HEK293 (cell line): ENCODE data around the gene RCSD1.

Source experiments
- CTCF ChIA-PET: fragments of 350-600 bp; formaldehyde crosslinking; extraction: SDS; loops from one replicate; lab custom pipeline; 2021; ENCODE audit warnings: antibody characterized with exemption; lab: Yijun Ruan, JAX
- POLR2A ChIA-PET: fragments of 300-600 bp; formaldehyde crosslinking; extraction: SDS; loops from one replicate; lab custom pipeline; 2020; ENCODE audit warnings: antibody characterized with exemption, inconsistent platforms; lab: Yijun Ruan, JAX
- H3K27ac ChIP-seq: fragments of 200-500 bp; sonication (Bioruptor generic); 2 replicates; pipeline ENCODE4 v1.5.1; 2014; ENCODE audit warnings: low read depth, low read length, control low read depth, inconsistent platforms; ENCODE audit errors: extremely low read depth
- H3K36me3 ChIP-seq, 2 experiments: fragments of 200-500 bp in 1 of 2; sonication (Bioruptor generic) in 1 of 2; 1 replicate in 1 of 2; 2 replicates in 1 of 2; pipeline ENCODE4 v1.5.1; 2014 to 2017; ENCODE audit warnings: inconsistent platforms in 2 of 2, low read length in 2 of 2; ENCODE audit not compliant: control insufficient read depth in 2 of 2, insufficient read depth in 1 of 2
- H3K4me1 ChIP-seq: fragments of 200-500 bp; sonication (Bioruptor generic); 2 replicates; pipeline ENCODE4 v1.5.1; 2014; ENCODE audit warnings: mild to moderate bottlenecking, low read length, inconsistent platforms; ENCODE audit not compliant: control insufficient read depth, insufficient read depth
- H3K4me3 ChIP-seq: 2 replicates; pipeline ENCODE4 v1.5.1; 2011; ENCODE audit warnings: low read depth, mild to moderate bottlenecking, control low read depth, low read length, moderate library complexity
- H3K9me3 ChIP-seq: fragments of 200-500 bp; sonication (Bioruptor generic); 2 replicates; pipeline ENCODE4 v1.5.1; 2014; ENCODE audit warnings: low read depth, low read length, inconsistent platforms; ENCODE audit not compliant: control insufficient read depth, insufficient read depth
- GLI4 ChIP-seq: fragments of 450-650 bp; formaldehyde crosslinking; IDR thresholded peaks from 2 replicates; pipeline ENCODE4 v1.5.1; 2016; ENCODE audit warnings: missing biosample characterization, missing genetic modification characterization
- IKZF3 ChIP-seq: fragments of 450-650 bp; IDR thresholded peaks from 2 replicates; pipeline ENCODE4 v1.5.0; 2018; ENCODE audit warnings: missing biosample characterization, mild to moderate bottlenecking, missing genetic modification characterization, moderate library complexity
- ZBTB21 ChIP-seq: fragments of 450-650 bp; formaldehyde crosslinking; IDR thresholded peaks from 2 replicates; pipeline ENCODE4 v1.5.1; 2017; ENCODE audit warnings: missing biosample characterization, missing genetic modification characterization
- ZFP37 ChIP-seq: fragments of 450-650 bp; formaldehyde crosslinking; IDR thresholded peaks from 2 replicates; pipeline ENCODE4 v1.5.1; 2016; ENCODE audit warnings: missing biosample characterization, missing genetic modification characterization
- ZNF169 ChIP-seq: fragments of 450-650 bp; formaldehyde crosslinking; IDR thresholded peaks from 2 replicates; pipeline ENCODE4 v1.5.1; 2016; ENCODE audit warnings: missing biosample characterization, missing genetic modification characterization
- ZNF24 ChIP-seq: fragments of 450-650 bp; formaldehyde crosslinking; IDR thresholded peaks from 2 replicates; pipeline ENCODE4 v1.5.1; 2016; ENCODE audit warnings: missing biosample characterization, missing genetic modification characterization
- ZNF335 ChIP-seq: fragments of 450-650 bp; formaldehyde crosslinking; conservative IDR thresholded peaks from 2 replicates; pipeline ENCODE4 v1.5.1; 2016; ENCODE audit warnings: missing biosample characterization, missing genetic modification characterization
- ZNF529 ChIP-seq: fragments of 450-650 bp; formaldehyde crosslinking; IDR thresholded peaks from 2 replicates; pipeline ENCODE4 v1.5.1; 2017; ENCODE audit warnings: missing genetic modification characterization, missing biosample characterization; ENCODE audit not compliant: insufficient replicate concordance
- ZNF548 ChIP-seq: fragments of 450-650 bp; formaldehyde crosslinking; IDR thresholded peaks from 2 replicates; pipeline ENCODE4 v1.5.1; 2016; ENCODE audit warnings: missing biosample characterization, missing genetic modification characterization
- ZNF561 ChIP-seq: fragments of 450-650 bp; IDR thresholded peaks from 2 replicates; pipeline ENCODE4 v1.5.1; 2018; ENCODE audit warnings: missing biosample characterization, missing genetic modification characterization, borderline replicate concordance
- ZNF610 ChIP-seq: fragments of 450-650 bp; formaldehyde crosslinking; IDR thresholded peaks from 2 replicates; pipeline ENCODE4 v1.5.1; 2016; ENCODE audit warnings: missing biosample characterization, missing genetic modification characterization, borderline replicate concordance
- ZNF658 ChIP-seq: fragments of 450-650 bp; formaldehyde crosslinking; IDR thresholded peaks from 2 replicates; pipeline ENCODE4; 2016; ENCODE audit warnings: missing biosample characterization, missing genetic modification characterization
- ZNF660 ChIP-seq: fragments of 450-650 bp; IDR thresholded peaks from 2 replicates; pipeline ENCODE4 v1.5.1; 2018; ENCODE audit warnings: missing biosample characterization, mild to moderate bottlenecking, missing genetic modification characterization
- ZNF664 ChIP-seq: fragments of 450-650 bp; formaldehyde crosslinking; IDR thresholded peaks from 2 replicates; pipeline ENCODE4 v1.5.1; 2016; ENCODE audit warnings: missing biosample characterization, missing genetic modification characterization
- ZNF76 ChIP-seq: fragments of 450-650 bp; formaldehyde crosslinking; IDR thresholded peaks from 2 replicates; pipeline ENCODE4; 2016; ENCODE audit warnings: low read depth, missing biosample characterization, missing genetic modification characterization, borderline replicate concordance
- ZNF777 ChIP-seq: fragments of 450-650 bp; formaldehyde crosslinking; IDR thresholded peaks from 2 replicates; pipeline ENCODE4 v1.5.1; 2017; ENCODE audit warnings: missing biosample characterization, missing genetic modification characterization, borderline replicate concordance
- ZNF791 ChIP-seq: fragments of 450-650 bp; formaldehyde crosslinking; IDR thresholded peaks from 2 replicates; pipeline ENCODE4 v1.5.1; 2016; ENCODE audit warnings: missing biosample characterization, missing genetic modification characterization
- TF ChIP-seq, protein P1 (sequence below): fragments of 450-650 bp; formaldehyde crosslinking; IDR thresholded peaks from 2 replicates; pipeline ENCODE4 v1.5.1; 2016; ENCODE audit warnings: missing biosample characterization, missing genetic modification characterization
- TF ChIP-seq, protein P2 (sequence below): fragments of 450-650 bp; formaldehyde crosslinking; IDR thresholded peaks from 2 replicates; pipeline ENCODE4 v1.5.1; 2017; ENCODE audit warnings: missing biosample characterization, missing genetic modification characterization
- TF ChIP-seq, protein P3 (sequence below): fragments of 450-650 bp; formaldehyde crosslinking; conservative IDR thresholded peaks from 2 replicates; pipeline ENCODE4 v1.5.1; 2016; ENCODE audit warnings: low read depth, missing biosample characterization, missing genetic modification characterization

RCSD1 gene

DNA sequence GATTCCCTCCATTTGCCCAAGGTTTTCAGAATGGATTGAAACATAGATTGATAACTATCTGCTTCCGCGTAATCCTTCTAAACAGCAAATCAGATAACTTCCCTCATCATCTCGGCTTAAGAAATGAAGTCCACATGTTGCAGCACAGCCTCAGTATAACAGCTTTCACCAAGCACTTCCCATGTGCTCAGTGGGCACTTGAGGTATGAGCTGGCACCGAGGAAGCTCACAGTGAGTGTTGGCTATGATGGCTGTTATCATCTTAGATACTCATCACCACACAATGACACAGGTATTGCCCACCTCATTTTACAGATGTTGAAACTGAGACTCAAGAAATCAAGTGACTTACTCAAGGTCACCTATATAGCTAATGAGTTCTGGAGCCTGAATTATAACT lies 43.2 kb downstream of the RCSD1 start:
- 0 out of 2 replicates have a peak, but pooled peaks cover 3% of the 10 kb centered on the region for H3K4me1 ChIP-seq
- no peak overlapping the region for H3K4me3 ChIP-seq
- H3K9me3 ChIP-seq: no peaks in the 10 kb centered on the region
- ChIA-PET CTCF (interaction anchor here (3.7 kb wide), 1 partner anchor 14 kb away, joined by 21 read pairs; no protein-coding TSS in a partner anchor), POLR2A (no interaction called here)
- H3K27ac ChIP-seq: no peak overlapping the region
- H3K36me3 ChIP-seq: no peaks in the 10 kb centered on the region
- TF ChIP-seq ZNF548 (tag by site-specific recombination): no peak
- TF ChIP-seq ZNF169 (tag by site-specific recombination): no peak
- TF ChIP-seq ZNF529 (tag by site-specific recombination): no peak
- TF ChIP-seq, protein P1, sequence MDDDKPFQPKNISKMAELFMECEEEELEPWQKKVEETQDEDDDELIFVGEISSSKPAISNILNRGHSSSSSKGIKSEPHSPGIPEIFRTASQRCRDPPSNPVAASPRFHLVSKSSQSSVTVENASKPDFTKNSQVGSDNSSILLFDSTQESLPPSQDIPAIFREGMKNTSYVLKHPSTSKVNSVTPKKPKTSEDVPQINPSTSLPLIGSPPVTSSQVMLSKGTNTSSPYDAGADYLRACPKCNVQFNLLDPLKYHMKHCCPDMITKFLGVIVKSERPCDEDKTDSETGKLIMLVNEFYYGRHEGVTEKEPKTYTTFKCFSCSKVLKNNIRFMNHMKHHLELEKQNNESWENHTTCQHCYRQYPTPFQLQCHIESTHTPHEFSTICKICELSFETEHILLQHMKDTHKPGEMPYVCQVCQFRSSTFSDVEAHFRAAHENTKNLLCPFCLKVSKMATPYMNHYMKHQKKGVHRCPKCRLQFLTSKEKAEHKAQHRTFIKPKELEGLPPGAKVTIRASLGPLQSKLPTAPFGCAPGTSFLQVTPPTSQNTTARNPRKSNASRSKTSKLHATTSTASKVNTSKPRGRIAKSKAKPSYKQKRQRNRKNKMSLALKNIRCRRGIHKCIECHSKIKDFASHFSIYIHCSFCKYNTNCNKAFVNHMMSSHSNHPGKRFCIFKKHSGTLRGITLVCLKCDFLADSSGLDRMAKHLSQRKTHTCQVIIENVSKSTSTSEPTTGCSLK (tag by site-specific recombination): no peak
- no peak for TF ChIP-seq ZNF791 (tag by site-specific recombination)
- TF ChIP-seq, protein P2, sequence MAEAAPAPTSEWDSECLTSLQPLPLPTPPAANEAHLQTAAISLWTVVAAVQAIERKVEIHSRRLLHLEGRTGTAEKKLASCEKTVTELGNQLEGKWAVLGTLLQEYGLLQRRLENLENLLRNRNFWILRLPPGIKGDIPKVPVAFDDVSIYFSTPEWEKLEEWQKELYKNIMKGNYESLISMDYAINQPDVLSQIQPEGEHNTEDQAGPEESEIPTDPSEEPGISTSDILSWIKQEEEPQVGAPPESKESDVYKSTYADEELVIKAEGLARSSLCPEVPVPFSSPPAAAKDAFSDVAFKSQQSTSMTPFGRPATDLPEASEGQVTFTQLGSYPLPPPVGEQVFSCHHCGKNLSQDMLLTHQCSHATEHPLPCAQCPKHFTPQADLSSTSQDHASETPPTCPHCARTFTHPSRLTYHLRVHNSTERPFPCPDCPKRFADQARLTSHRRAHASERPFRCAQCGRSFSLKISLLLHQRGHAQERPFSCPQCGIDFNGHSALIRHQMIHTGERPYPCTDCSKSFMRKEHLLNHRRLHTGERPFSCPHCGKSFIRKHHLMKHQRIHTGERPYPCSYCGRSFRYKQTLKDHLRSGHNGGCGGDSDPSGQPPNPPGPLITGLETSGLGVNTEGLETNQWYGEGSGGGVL (tag by site-specific recombination): no peak
- no peak for TF ChIP-seq ZNF76 (tag by site-specific recombination)
- no peak for TF ChIP-seq ZFP37 (tag by site-specific recombination)

DNA sequence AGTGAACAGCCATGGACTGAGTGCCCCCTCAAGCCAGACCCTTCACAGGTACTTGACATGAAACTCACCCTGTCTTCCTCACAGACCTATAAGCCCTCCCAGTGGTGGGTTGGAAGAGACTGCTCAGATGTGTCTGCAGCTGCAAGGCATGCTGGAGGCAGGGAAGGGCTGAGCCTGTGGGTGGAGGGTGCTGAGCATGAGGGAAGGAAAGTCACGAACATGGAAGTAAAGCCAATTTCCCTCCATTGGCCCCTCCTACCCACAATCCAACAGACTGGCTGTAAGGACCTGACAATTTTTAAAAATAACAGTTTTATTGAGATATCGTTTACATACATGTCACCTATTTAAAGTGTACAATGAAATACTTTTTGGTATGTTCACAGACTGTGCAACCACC lies 44.1 kb downstream of the RCSD1 start:
- no peak overlapping the region for H3K27ac ChIP-seq
- no peaks in the 10 kb centered on the region for H3K9me3 ChIP-seq
- 0 out of 2 replicates have a peak, but pooled peaks cover 3% of the 10 kb centered on the region for H3K4me1 ChIP-seq
- ChIA-PET POLR2A (no interaction called here), CTCF (interaction anchor here (0.6 to 3.7 kb wide), 2 partner anchors 13 to 38 kb away, joined by 3 to 21 read pairs; no protein-coding TSS in a partner anchor)
- H3K36me3 ChIP-seq: no peaks in the 10 kb centered on the region
- H3K4me3 ChIP-seq: no peak overlapping the region
- TF ChIP-seq ZNF664 (tag by site-specific recombination): peak; percentile 45; the same call in 1 of the 2 replicates
- no peak for TF ChIP-seq ZNF335 (tag by site-specific recombination)

DNA sequence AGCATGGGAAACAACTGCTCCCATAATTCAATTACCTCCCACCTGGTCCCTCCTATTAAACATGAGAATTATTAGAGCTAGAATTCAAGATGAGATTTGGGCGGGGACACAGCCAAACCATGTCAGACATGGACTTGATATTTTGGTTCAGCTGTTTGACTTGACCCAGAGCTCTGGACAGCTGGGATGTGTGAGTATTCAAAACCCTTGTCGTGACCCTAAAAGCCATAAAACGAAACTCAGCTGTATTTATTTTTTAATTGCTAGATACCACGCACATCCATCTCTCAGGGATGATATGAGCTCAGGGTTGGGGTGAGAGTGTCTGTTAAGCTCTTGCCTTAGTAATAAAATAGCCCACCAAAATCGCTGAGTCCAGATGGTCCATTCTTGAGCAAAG lies 45.4 kb downstream of the RCSD1 start:
- Histone ChIP-seq H3K4me3 (no peak overlapping the region), H3K36me3 (no peaks in the 10 kb centered on the region), H3K9me3 (no peaks in the 10 kb centered on the region), H3K27ac (no peak overlapping the region), H3K4me1 (0 out of 2 replicates have a peak, but pooled peaks cover 3% of the 10 kb centered on the region)
- POLR2A ChIA-PET: interaction anchor here (0.7 kb wide), 1 partner anchor 584 kb away, joined by 5 read pairs; no protein-coding TSS in a partner anchor
- CTCF ChIA-PET: interaction anchor here (3.7 kb wide), 1 partner anchor 12 kb away, joined by 21 read pairs; no protein-coding TSS in a partner anchor
- no peak for TF ChIP-seq ZNF777
- no peak for TF ChIP-seq ZNF658 (tag by site-specific recombination)
- no peak for TF ChIP-seq GLI4 (tag by site-specific recombination)
- TF ChIP-seq IKZF3 (tag by site-specific recombination): no peak
- TF ChIP-seq ZNF561 (tag by site-specific recombination): no peak
- TF ChIP-seq ZNF610 (tag by site-specific recombination): no peak
- TF ChIP-seq ZNF24 (tag by site-specific recombination): no peak
- TF ChIP-seq ZBTB21 (tag by site-specific recombination): no peak
- TF ChIP-seq ZNF660: no peak
- TF ChIP-seq, protein P3, sequence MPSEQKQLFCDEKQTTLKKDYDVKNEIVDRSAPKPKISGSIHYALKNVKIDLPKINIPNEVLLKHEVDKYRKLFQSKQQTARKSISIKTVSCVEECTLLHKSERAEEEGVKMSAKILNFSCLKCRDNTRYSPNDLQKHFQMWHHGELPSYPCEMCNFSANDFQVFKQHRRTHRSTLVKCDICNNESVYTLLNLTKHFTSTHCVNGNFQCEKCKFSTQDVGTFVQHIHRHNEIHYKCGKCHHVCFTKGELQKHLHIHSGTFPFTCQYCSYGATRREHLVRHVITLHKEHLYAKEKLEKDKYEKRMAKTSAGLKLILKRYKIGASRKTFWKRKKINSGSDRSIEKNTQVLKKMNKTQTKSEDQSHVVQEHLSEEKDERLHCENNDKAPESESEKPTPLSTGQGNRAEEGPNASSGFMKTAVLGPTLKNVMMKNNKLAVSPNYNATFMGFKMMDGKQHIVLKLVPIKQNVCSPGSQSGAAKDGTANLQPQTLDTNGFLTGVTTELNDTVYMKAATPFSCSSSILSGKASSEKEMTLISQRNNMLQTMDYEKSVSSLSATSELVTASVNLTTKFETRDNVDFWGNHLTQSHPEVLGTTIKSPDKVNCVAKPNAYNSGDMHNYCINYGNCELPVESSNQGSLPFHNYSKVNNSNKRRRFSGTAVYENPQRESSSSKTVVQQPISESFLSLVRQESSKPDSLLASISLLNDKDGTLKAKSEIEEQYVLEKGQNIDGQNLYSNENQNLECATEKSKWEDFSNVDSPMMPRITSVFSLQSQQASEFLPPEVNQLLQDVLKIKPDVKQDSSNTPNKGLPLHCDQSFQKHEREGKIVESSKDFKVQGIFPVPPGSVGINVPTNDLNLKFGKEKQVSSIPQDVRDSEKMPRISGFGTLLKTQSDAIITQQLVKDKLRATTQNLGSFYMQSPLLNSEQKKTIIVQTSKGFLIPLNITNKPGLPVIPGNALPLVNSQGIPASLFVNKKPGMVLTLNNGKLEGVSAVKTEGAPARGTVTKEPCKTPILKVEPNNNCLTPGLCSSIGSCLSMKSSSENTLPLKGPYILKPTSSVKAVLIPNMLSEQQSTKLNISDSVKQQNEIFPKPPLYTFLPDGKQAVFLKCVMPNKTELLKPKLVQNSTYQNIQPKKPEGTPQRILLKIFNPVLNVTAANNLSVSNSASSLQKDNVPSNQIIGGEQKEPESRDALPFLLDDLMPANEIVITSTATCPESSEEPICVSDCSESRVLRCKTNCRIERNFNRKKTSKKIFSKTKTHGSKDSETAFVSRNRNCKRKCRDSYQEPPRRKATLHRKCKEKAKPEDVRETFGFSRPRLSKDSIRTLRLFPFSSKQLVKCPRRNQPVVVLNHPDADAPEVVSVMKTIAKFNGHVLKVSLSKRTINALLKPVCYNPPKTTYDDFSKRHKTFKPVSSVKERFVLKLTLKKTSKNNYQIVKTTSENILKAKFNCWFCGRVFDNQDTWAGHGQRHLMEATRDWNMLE: no peak
